Mesenteric fat pad (tissue), 1 donor: ENCODE data around the gene TEX11. TPM values are rescaled to one million over a fixed set of nuclear protein-coding genes. Genes with fewer than 3 reads are reported as not detected.

Experiments
- DNase-seq: peaks from one replicate; pipeline ENCODE4 v3.0.0-alpha.2; 2020; ENCODE audit warnings: low spot score
- total RNA-seq: library from RNA; stranded (reverse); fragmentation: NEBNext Ultra II Directional; extraction: Animal tissue kit (Norgen Biotek cat#: 25700); gene quantifications from one replicate; pipeline ENCODE4 v1.2.1, GENCODE V29; 2021
- donor health status: DM: yes; HTN: yes; CAD: no.

TEX11 gene
- total RNA-seq, 1 donor from 2014 or later: not detected

DNA sequence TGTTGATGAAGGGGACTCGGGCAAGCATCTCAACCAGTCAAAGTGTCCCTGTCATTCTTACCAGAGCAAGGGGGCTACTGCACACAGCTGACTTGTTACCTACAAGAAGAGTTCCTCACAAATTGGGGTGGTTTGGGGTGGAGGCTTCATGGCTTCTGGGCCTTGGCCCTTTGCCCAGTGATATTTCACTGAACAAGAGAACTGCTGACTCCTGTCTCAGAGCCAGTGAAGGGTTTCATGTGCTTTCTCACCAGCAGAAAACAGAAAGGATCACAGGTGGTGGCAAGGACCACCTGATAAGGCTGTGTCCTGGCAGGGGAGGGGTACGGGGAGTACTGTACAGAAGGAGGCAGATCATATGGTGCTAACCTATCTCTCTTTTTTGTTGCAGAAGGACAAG, 410.4 kb downstream of the TEX11 start:
- no peak for DNase-seq

DNA sequence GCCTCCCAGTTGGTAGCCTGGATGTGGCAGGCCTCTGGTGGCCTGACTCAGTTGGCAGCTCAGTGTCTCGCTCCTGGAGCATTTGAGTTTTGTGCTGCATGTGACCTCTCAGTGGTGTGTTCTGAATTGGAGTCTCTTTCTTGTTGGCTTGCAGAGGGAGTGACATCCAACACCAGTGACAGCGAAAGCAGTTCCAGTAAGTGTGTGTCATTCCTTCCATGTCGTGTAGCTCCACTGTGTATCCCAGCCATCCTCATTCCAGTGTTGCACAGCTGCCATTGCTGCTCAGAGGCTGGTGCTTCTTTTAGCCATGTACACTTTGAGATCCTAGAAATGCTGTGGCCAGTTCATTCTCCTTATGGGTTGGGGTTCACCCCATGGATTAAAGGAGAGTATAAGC, 411.5 kb downstream of the TEX11 start:
- DNase-seq: no peak

DNA sequence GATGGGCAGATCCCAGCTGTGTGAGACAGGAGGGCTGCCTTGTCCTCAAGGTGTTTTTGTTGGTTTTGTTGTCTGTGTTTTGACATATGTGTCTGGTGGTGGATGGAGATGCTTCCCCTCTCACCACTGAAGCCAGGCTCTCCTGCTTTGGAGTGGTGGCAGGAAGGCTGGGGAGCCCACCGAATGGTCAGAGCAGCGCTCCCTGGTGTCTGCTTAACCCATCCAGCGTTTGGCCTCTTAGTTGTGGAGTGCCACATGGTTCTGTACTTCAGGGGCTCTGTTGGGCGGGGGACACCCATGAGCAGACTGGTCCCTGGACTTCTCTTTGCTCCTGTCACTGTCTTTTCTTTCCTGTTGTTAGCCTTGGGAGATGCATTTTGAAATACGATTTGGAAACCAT, 412.0 kb downstream of the TEX11 start:
- no peak for DNase-seq

DNA sequence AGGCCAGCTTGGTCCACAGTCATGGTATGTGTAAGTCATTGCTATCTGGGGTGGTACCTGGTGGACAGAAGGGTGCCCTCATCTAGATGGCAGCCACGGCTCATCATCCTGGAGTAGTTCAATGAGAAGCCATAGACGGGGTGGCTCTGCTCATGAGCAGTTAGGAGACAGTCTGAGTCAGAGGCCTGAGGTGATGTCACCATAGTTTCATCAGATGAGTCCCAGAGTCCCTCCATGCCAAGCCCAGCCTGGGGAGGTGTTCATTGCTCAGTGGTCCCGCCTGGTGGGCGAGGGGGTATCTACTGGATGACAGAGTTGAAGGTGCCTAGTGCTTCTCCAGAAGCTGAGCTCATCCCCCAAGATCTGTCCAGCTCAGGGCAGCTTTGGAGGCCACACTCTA, 414.1 kb downstream of the TEX11 start:
- DNase-seq: no peak

DNA sequence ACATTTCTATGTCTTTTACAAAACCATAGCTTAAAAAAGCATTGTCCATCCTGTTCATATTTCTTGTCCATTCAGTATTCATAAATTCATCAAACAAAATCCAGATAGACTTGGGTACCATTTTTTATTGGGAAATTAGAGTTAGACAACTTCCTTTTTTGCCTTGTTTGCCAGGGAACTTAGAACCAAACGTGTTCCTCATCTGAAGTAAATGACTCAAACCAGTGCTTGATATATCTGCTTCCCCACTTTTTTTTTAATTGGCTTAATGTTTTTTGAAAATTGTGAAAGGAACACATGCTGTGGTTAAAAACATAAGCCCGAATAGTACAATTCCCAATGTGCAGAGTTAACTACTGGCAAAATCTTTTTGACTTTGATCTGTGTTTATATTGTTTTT, 419.7 kb downstream of the TEX11 start:
- DNase-seq: no peak

DNA sequence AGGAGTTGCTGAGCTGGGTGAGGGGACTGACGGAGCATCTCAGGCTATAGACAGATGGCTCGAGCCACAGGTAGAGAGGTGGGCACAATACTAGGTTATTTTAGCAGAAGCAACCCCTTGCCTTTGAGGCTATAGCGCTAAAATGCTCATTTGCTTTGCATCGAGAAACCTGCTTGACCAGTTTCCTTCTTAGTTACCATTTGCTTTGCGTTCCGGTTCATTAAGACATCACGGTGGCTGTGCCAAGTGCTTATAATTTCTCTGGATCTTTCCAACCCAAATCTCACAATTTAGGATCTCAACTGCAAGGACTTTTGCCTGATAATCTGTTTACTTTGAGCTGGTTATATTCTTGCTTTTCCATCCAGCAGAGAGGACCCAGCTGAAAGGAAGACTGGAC, 423.0 kb downstream of the TEX11 start:
- no peak for DNase-seq

DNA sequence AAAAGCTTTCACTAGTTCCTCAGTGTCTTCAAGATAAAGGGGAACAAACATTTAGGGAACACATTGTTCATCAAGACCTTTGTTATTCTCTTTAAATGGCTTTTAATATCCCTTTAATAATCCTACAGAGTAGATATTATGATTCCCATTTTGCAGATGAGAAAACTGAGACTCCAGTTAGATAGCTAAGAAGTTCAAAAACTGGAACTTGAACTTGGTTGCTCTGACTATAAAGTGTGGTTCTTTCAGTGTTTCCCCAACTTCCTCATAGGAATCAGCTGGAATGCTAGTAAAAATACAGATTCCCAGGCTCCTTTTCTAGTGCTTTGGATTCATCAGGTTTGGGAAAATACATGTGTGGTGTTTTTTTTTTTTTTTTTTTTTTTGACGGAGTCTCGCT, 426.2 kb downstream of the TEX11 start:
- DNase-seq: no peak

DNA sequence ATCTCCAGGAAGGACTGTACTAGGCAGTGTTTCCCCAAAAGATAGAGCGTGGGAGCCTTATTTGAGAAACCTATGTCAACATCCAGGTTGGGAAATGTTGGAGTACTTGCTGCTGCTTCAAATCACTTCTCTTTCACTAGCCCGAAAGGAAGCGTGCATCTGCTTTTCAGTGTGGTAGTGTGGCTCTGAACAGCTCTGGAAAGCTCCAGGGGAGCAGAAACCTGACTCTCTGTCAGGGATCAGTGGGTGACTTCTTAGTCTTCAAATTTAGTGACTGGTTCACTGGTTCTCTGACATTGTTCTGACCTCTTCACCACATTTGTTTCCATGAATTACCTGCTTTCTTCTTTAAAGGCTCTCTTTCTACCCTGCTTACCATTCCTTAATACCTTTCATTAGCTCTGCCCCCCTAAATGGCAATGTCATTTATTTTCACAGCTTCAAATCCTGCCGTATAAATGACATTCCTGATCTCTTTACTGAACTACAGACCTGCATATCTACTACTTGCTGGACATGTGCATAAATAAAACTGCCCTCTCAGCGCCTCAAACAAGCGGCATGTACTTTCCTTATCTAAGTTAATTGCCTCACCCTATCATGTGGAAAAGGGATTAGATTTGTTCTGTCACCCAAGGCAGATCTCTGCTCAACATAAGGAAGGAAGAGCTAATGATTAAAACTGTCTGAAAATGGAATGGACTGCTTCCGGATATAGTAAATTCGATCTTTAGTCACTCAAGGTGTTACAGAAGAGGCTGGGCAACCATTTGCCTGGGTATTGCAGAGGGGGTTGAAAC, 426.8 kb downstream of the TEX11 start:
- no peak for DNase-seq

DNA sequence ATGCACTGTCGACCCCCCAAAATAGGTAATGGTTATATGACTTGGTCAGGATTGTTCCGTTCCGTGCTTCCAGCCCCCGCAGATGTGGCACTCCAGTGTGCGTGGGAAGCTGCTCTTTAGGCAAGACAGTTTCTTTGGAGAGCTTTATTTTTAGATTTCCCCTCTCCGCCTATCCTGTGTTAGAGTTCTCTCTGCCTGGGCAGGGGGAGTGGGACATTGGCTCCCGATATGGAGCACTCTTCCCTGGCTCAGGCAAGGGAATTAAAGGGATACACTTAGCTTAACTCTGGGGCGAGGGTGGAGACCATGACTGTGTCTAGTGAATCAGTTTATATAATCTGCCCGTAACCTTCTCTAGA, 427.9 kb downstream of the TEX11 start:
- DNase-seq: no peak

DNA sequence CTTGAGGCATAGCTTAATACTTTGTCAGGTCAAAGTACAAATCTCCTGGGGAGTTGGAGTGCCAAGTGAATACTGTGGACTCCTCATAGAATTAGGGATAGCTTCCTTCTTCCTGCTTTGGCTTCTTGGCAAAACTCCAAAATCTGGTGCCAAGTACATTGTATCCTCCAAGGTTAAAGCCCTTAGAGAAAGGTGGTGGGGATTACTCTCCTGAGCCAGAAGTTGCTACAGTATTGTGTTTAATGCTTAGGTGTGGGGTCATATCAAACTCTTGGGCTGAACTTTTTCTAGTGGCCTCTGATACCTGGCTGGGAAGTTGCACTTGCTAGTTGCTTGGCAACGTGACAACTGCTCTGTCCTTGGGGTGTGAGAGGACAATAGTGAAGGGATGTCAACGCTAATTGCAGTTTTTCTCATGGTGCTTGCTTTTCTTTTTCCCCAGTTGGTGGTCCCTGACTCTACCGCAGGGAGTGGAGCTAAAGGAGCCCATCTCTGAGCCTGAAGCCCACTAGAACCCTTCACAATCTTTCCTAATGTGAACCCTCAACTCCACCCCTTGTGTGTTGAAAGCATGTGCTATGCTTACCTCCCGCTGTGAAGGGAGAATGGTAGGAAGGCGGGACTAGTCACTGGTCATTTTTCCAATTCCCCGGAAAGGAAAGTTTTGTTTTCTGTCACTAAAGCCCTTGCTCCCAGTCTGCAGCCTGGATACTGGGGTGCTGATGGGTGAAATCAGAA, 428.4 kb downstream of the TEX11 start:
- DNase-seq: no peak

DNA sequence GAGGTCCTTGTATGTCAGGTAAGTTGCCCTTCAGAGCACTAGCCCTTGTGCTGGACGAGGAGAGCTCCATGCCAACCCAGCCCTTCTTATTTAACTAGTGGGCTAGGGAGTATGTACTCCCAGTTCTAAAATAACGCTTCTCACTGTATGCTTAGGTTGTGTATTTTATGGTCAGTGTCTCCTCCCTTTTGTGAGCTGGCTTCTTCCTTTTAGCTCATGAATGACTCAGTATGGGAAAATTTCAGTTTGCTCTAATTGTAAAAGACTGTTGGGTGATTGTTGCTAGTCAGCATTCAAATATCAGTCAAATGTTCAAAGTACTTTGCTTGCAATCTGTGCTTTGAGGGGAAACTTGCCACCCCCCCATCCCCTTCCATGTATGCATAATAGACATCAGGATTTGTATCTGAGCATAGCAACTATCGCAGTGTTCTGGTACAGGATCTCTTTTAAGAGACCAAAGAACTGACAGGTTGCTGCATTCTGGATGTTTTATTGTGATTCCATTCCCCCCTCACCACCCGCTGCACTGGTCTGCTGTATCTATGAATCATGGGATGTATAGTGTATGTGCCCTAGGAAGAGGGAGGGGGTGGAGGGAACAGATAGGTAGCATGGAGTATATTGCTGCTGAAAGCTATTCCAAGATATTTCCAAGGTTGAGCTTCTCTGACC, 429.1 kb downstream of the TEX11 start:
- DNase-seq: no peak

Other genes with a start within 250 kb of the TEX11 start
- gene SLC7A3, start 22.4 kb upstream of the TEX11 start, total RNA-seq: not detected
- gene SNX12, start 159.6 kb upstream of the TEX11 start, total RNA-seq: 53.6 TPM
- 24.7 TPM for gene FOXO4, start 187.1 kb upstream of the TEX11 start, total RNA-seq
- gene CXorf65, start 198.0 kb upstream of the TEX11 start, total RNA-seq: 2.2 TPM
- gene IL2RG, start 202.9 kb upstream of the TEX11 start, total RNA-seq: 5.8 TPM
- gene MED12, start 209.9 kb upstream of the TEX11 start, total RNA-seq: 46.7 TPM
- gene NLGN3, start 236.1 kb upstream of the TEX11 start, total RNA-seq: 0.48 TPM